Measurements from ENCODE around the gene MMP8. TPM values are rescaled to one million over a fixed set of nuclear protein-coding genes. Genes with fewer than 3 reads are reported as not detected.

MMP8 gene
- total and polyA plus RNA-seq, 9 of the 15 experiments (the other 6 are each of a cell fraction or from before 2014, with no cell fraction given) = not detected

DNA sequence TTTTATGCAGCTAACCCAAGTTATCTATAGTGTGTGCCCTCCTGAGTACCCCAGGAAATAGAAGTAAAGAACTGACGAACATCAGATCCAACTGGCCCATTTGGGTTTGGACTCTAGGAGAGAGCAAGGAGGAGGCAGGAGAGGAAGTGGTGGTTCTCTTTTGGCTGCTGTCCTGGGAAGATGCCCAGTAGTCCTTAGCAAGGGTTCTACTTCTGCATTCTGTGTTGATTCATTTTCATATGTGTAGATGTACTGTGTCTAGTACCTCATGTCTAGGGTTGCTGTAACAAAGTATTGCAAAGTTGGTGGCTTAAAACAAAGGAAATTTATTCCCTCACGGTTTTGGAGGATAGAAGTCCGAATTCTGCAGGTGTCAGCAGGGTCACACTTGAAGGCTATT is 12.6 kb downstream of the MMP8 start:
- 0% methylated on average over 3 of the region's 3 CpGs for WGBS (ENCODE audit: insufficient coverage, low coverage, missing lambda C conversion rate)
- Histone ChIP-seq H3K36me3 (ENCODE audit: control insufficient read depth, insufficient read depth, low read length) (no peaks in the 10 kb centered on the region), H3K27ac (ENCODE audit: extremely low read depth, low read depth, low read length) (no peak overlapping the region), H3K4me1 (replicated peaks in 1 of 2; ENCODE audit: control insufficient read depth in 2 of 2, insufficient read depth in 2 of 2, low read length in 2 of 2) (no peaks in the 10 kb centered on the region), H3K9me3 (replicated peaks; ENCODE audit: control insufficient read depth, insufficient read depth, low read depth, low read length) (no peaks in the 10 kb centered on the region), H3K4me2 (ENCODE audit: insufficient read depth, low read length) (no peak overlapping the region), H3K9me1 (ENCODE audit: control insufficient read depth, insufficient read depth, low read length) (no peaks in the 10 kb centered on the region), H3K27me3 (ENCODE audit: control insufficient read depth in 2 of 2, insufficient read depth in 2 of 2, low read length in 2 of 2) (no peaks in the 10 kb centered on the region), H3K4me3 (no peak overlapping the region), H3K9ac (ENCODE audit: insufficient read depth in 1 of 2, low read depth in 2 of 2, low read length in 2 of 2) (no peak overlapping the region), H3K79me2 (ENCODE audit: control insufficient read depth, insufficient read depth, low read length) (no peaks in the 10 kb centered on the region), H2AFZ (ENCODE audit: low read depth, low read length) (no peak overlapping the region), H4K20me1 (replicated peaks; ENCODE audit: control insufficient read depth, insufficient read depth, low read length) (no peaks in the 10 kb centered on the region)
- intact Hi-C loops (cut with micrococcal nuclease) = no loop called here
- no peak for FAIRE-seq
- in situ Hi-C loops (cut with MboI) = no loop called here
- no peak for ATAC-seq
- POLR2A ChIA-PET = no interaction called here
- TF ChIP-seq RBM39 (optimal IDR thresholded peaks at IDR 0.05; ENCODE audit: low read depth, low read length) (no peak), RBM34 (IDR thresholded peaks at IDR 0.05; ENCODE audit: borderline replicate concordance, insufficient read depth, low read length) (no peak), GABPA (tag; conservative IDR thresholded peaks at IDR 0.05; ENCODE audit: low read depth) (no peak)
- no TSS peak for BruUV-seq (replicated peaks)
- CTCF ChIA-PET (ENCODE audit: low intra/inter-chr PET ratio) = no interaction called here
- no peak for DNase-seq (ENCODE audit: extremely low read depth in 1 of 4, low spot score in 3 of 4)

GRCh38 chr11:102709201-102709945 is 15.4 kb downstream of the MMP8 start:
- Histone ChIP-seq H3K4me1 (replicated peaks in 1 of 2; ENCODE audit: control insufficient read depth in 2 of 2, insufficient read depth in 2 of 2, low read length in 2 of 2) (no peaks in the 10 kb centered on the region), H3K9me3 (replicated peaks; ENCODE audit: control insufficient read depth, insufficient read depth, low read depth, low read length) (no peaks in the 10 kb centered on the region), H3K9me1 (ENCODE audit: control insufficient read depth, insufficient read depth, low read length) (no peaks in the 10 kb centered on the region), H3K36me3 (ENCODE audit: control insufficient read depth, insufficient read depth, low read length) (no peaks in the 10 kb centered on the region), H3K27me3 (ENCODE audit: control insufficient read depth in 2 of 2, insufficient read depth in 2 of 2, low read length in 2 of 2) (no peaks in the 10 kb centered on the region), H3K79me2 (ENCODE audit: control insufficient read depth, insufficient read depth, low read length) (no peaks in the 10 kb centered on the region), H3K9ac (ENCODE audit: insufficient read depth in 1 of 2, low read depth in 2 of 2, low read length in 2 of 2) (no peak overlapping the region), H3K4me3 (no peak overlapping the region), H2AFZ (ENCODE audit: low read depth, low read length) (no peak overlapping the region), H4K20me1 (replicated peaks; ENCODE audit: control insufficient read depth, insufficient read depth, low read length) (no peaks in the 10 kb centered on the region), H3K27ac (ENCODE audit: extremely low read depth, low read depth, low read length) (no peak overlapping the region), H3K4me2 (ENCODE audit: insufficient read depth, low read length) (no peak overlapping the region)
- ChIA-PET POLR2A (no interaction called here), CTCF (ENCODE audit: low intra/inter-chr PET ratio) (no interaction called here)
- ATAC-seq (no peak), DNase-seq (ENCODE audit: extremely low read depth in 1 of 4, low spot score in 3 of 4) (no peak), FAIRE-seq (no peak)
- in situ Hi-C loops (cut with MboI) (no loop called here), intact Hi-C loops (cut with micrococcal nuclease) (no loop called here)
- no TSS peak for BruUV-seq (replicated peaks)
- WGBS (ENCODE audit: insufficient coverage, low coverage, missing lambda C conversion rate) = 0% methylated on average over 2 of the region's 2 CpGs
- TF ChIP-seq SMAD4 (CRISPR knock-in tag; conservative IDR thresholded peaks at IDR 0.05) (no peak), BACH1 (tag; IDR thresholded peaks at IDR 0.05) (no peak), KAT8 (IDR thresholded peaks at IDR 0.05; ENCODE audit: low read depth) (no peak), ZNF12 (CRISPR knock-in tag; IDR thresholded peaks at IDR 0.05) (no peak), ZNF586 (CRISPR knock-in tag; conservative IDR thresholded peaks at IDR 0.05) (no peak), ZNF764 (CRISPR knock-in tag; IDR thresholded peaks at IDR 0.05; ENCODE audit: low read depth) (no peak), RCOR1 (IDR thresholded peaks at IDR 0.05; ENCODE audit: borderline replicate concordance in 1 of 2, low read depth in 2 of 2, low read length in 2 of 2) (no peak), SAFB (IDR thresholded peaks at IDR 0.05; ENCODE audit: borderline replicate concordance, low read depth, low read length) (no peak), PRPF4 (IDR thresholded peaks at IDR 0.05; ENCODE audit: insufficient read depth, low read depth, low read length, poor library complexity, severe bottlenecking) (no peak), HNRNPLL (IDR thresholded peaks at IDR 0.05; ENCODE audit: low read depth, low read length, poor library complexity, severe bottlenecking) (no peak), ZNF436 (CRISPR knock-in tag; IDR thresholded peaks at IDR 0.05) (no peak), PHF20 (IDR thresholded peaks at IDR 0.05; ENCODE audit: partially characterized antibody) (no peak), ELK3 (CRISPR knock-in tag; IDR thresholded peaks at IDR 0.05) (no peak)

Data from K562 (cell line).